ENCODE results near the gene FRZB. TPM values are rescaled to one million over a fixed set of nuclear protein-coding genes. Genes with fewer than 3 reads are reported as not detected.

The FRZB gene
- total RNA-seq, 1 donor from 2014 or later, result not detected

GRCh38 chr2:182784777-182785176 lies 81.7 kb downstream of the FRZB start:
- H3K4me3 Mint-ChIP-seq (ENCODE audit: low read depth), result no peak overlapping the region
- no peaks in the 10 kb centered on the region for H3K27me3 Mint-ChIP-seq (ENCODE audit: low read depth)
- intact Hi-C loops (cut with micrococcal nuclease), result loop anchor here (1.0 kb wide), 1 partner anchor 196 kb away; no protein-coding TSS in a partner anchor
- H3K27ac Mint-ChIP-seq, result no peak overlapping the region
- peaks cover 15% of the 10 kb centered on the region for H3K36me3 Mint-ChIP-seq (ENCODE audit: low read depth)
- H3K9me3 Mint-ChIP-seq, result peaks cover 3% of the 10 kb centered on the region
- no peaks in the 10 kb centered on the region for H3K4me1 Mint-ChIP-seq (ENCODE audit: low read depth)
- DNase-seq (ENCODE audit: low spot score), result no peak

GRCh38 chr2:182784058-182784706 lies 82.3 kb downstream of the FRZB start:
- Mint-ChIP-seq H3K36me3 (ENCODE audit: low read depth) (peaks cover 15% of the 10 kb centered on the region), H3K4me3 (ENCODE audit: low read depth) (no peak overlapping the region), H3K4me1 (ENCODE audit: low read depth) (no peaks in the 10 kb centered on the region), H3K27me3 (ENCODE audit: low read depth) (no peaks in the 10 kb centered on the region), H3K27ac (no peak overlapping the region), H3K9me3 (peaks cover 3% of the 10 kb centered on the region)
- DNase-seq (ENCODE audit: low spot score), result no peak
- intact Hi-C loops (cut with micrococcal nuclease), result loop anchor here (1.0 kb wide), 1 partner anchor 196 kb away; no protein-coding TSS in a partner anchor

Other genes with a start within 250 kb of the FRZB start
- 63.5 and 64.6 TPM in 2 replicates for gene DNAJC10, start 150.4 kb downstream of the FRZB start, total RNA-seq
- 13.2 and 20.0 TPM in 2 replicates for gene NCKAP1, start 171.8 kb upstream of the FRZB start, total RNA-seq
- 1.6 and 1.9 TPM in 2 replicates for gene DUSP19, start 212.1 kb upstream of the FRZB start, total RNA-seq